Esophagus muscularis mucosa (tissue), 2 donors: ENCODE data around the gene MDFIC.

Experiments used
- POLR2A ChIP-seq: fragments of 450-650 bp; IDR thresholded peaks from one replicate; pipeline ENCODE4 v1.6.1; 2017; ENCODE audit warnings: antibody characterized with exemption, moderate library complexity, mild to moderate bottlenecking, low read depth
- POLR2AphosphoS5 ChIP-seq, 2 donors: sonication (generic); formaldehyde crosslinking; IDR thresholded peaks; one replicate each; pipeline ENCODE4 v1.6.1; 2017; ENCODE audit warnings: antibody characterized with exemption in 2 of 2

- TF ChIP-seq POLR2A (no peak), POLR2AphosphoS5 (IDR thresholded peaks at IDR 0.05) (no peak)
Measured at GRCh38 chr7:114985116-114985715, 63.3 kb downstream of the MDFIC start.
